ENCODE measurements around the gene NUMB. TPM values are rescaled to one million over a fixed set of nuclear protein-coding genes. Genes with fewer than 3 reads are reported as not detected.

NUMB gene
- total RNA-seq, 1 experiment from 2014 or later = 46.5 TPM

GRCh38 chr14:73258076-73258475 is 200.3 kb downstream of the NUMB start:
- H2AK5ac ChIP-seq (ENCODE audit: insufficient read length, low read length) = no peak overlapping the region
- H3K4me3 Mint-ChIP-seq = no peak overlapping the region
- no peaks in the 10 kb centered on the region for H3K9me3 Mint-ChIP-seq
- no CpG with 5 or more reads among the region's 4 CpGs for WGBS (ENCODE audit: extremely low coverage, insufficient read length, low lambda C conversion rate)
- no peak overlapping the region for H3K27ac ChIP-seq (ENCODE audit: insufficient read length, low read depth, low read length)
- peaks cover 0 to 2% (median 0%) of the 10 kb centered on the region in 3 experiments; a peak in 1 of 7 replicates for H3K36me3 Mint-ChIP-seq (ENCODE audit: insufficient read depth in 1 of 3, low read depth in 3 of 3)
- H4K8ac ChIP-seq (replicated peaks; ENCODE audit: insufficient read length, low read depth, low read length) = no peak overlapping the region
- no peak overlapping the region for H3K4me2 ChIP-seq (ENCODE audit: insufficient read depth, insufficient read length, low read length)
- H2BK5ac ChIP-seq (ENCODE audit: insufficient read length, low read length) = no peak overlapping the region
- no peak for DNase-seq
- no peak overlapping the region for H3K56ac ChIP-seq (ENCODE audit: insufficient read length, low read depth, low read length)
- no peaks in the 10 kb centered on the region for H3K27me3 ChIP-seq (ENCODE audit: insufficient read depth, low read length)
- H2AFZ ChIP-seq (ENCODE audit: low read length) = no peak overlapping the region
- H3K27me3 Mint-ChIP-seq (ENCODE audit: low read depth) = no peaks in the 10 kb centered on the region
- no peak for TF ChIP-seq CTCF (conservative IDR thresholded peaks at IDR 0.05)
- no peak overlapping the region for H3K14ac ChIP-seq (ENCODE audit: insufficient read depth, low read length)
- no peak overlapping the region for H2BK20ac ChIP-seq (ENCODE audit: low read depth, low read length, poor library complexity, severe bottlenecking)
- no peak overlapping the region for H3K27ac Mint-ChIP-seq
- H3K9me3 ChIP-seq (ENCODE audit: control insufficient read depth, low read depth, low read length) = no peaks in the 10 kb centered on the region
- H2BK15ac ChIP-seq (ENCODE audit: low read depth, low read length) = no peak overlapping the region
- H3K79me1 ChIP-seq (ENCODE audit: insufficient read depth, low read depth, low read length, poor library complexity, severe bottlenecking) = no peaks in the 10 kb centered on the region
- H2BK120ac ChIP-seq (ENCODE audit: low read depth, low read length, poor library complexity, severe bottlenecking) = no peak overlapping the region
- no peak overlapping the region for H4K91ac ChIP-seq (ENCODE audit: insufficient read length, low read depth, low read length)
- H3K4me1 ChIP-seq (ENCODE audit: insufficient read depth, low read length) = no peaks in the 10 kb centered on the region
- H4K5ac ChIP-seq (ENCODE audit: insufficient read length, low read depth, low read length) = no peak overlapping the region
- no peaks in the 10 kb centered on the region for H3K23me2 ChIP-seq (ENCODE audit: insufficient read length, low read depth, low read length, poor library complexity, severe bottlenecking)
- no peak overlapping the region for H3K4ac ChIP-seq (ENCODE audit: low read depth, low read length)
- no peaks in the 10 kb centered on the region for H4K20me1 ChIP-seq (ENCODE audit: control insufficient read depth, insufficient read depth, insufficient read length)
- H3K9ac ChIP-seq (ENCODE audit: extremely low read depth, insufficient read length, low read length) = no peak overlapping the region
- no peak overlapping the region for H3K18ac ChIP-seq (ENCODE audit: insufficient read length, low read depth, low read length)
- no peak overlapping the region for H3K23ac ChIP-seq (ENCODE audit: insufficient read length, low read depth, low read length)
- no peak overlapping the region for H2BK12ac ChIP-seq (ENCODE audit: insufficient read length, low read depth, low read length)
- H3K4me1 Mint-ChIP-seq = 0 out of 4 replicates have a peak, but pooled peaks cover 2 to 3% of the 10 kb centered on the region in 2 experiments
- no peak overlapping the region for H3T11ph ChIP-seq (ENCODE audit: low read length)
- no peaks in the 10 kb centered on the region for H3K79me2 ChIP-seq (ENCODE audit: insufficient read depth, low read length)
